HS-27A (cell line): ENCODE data around the gene KANSL3.

Source experiments
- DNase-seq: peaks from one replicate; pipeline ENCODE4 v3.0.0-alpha.2; 2012; ENCODE audit warnings: low read depth, missing footprints

KANSL3 gene

GRCh38 chr2:96604104-96604503, 34.0 kb downstream of the KANSL3 start:
- DNase-seq = no peak

- no peak for DNase-seq
Observed at GRCh38 chr2:96602330-96602823, 35.7 kb downstream of the KANSL3 start.

GRCh38 chr2:96601382-96602292, 36.5 kb downstream of the KANSL3 start:
- no peak for DNase-seq

GRCh38 chr2:96599941-96600340, 38.2 kb downstream of the KANSL3 start:
- DNase-seq = no peak

- no peak for DNase-seq
Observed at GRCh38 chr2:96596596-96596995, 41.5 kb downstream of the KANSL3 start.

GRCh38 chr2:96594691-96595152, 43.4 kb downstream of the KANSL3 start:
- DNase-seq = no peak

- no peak for DNase-seq
Observed at GRCh38 chr2:96594282-96594681, 43.8 kb downstream of the KANSL3 start.

GRCh38 chr2:96591494-96591893, 46.6 kb downstream of the KANSL3 start:
- DNase-seq = no peak

GRCh38 chr2:96591054-96591453, 47.1 kb downstream of the KANSL3 start:
- no peak for DNase-seq

- no peak for DNase-seq
Observed at GRCh38 chr2:96587843-96588242, 50.3 kb downstream of the KANSL3 start.

- DNase-seq = no peak
Observed at GRCh38 chr2:96584017-96584416, 54.1 kb downstream of the KANSL3 start.

- DNase-seq = no peak
Observed at GRCh38 chr2:96580771-96581170, 57.3 kb downstream of the KANSL3 start.

- no peak for DNase-seq
Observed at GRCh38 chr2:96579422-96579821, 58.7 kb downstream of the KANSL3 start.

GRCh38 chr2:96578731-96579130, 59.4 kb downstream of the KANSL3 start:
- no peak for DNase-seq

GRCh38 chr2:96577501-96577900, 60.6 kb downstream of the KANSL3 start:
- DNase-seq = no peak

GRCh38 chr2:96575785-96576456, 62.2 kb downstream of the KANSL3 start:
- DNase-seq = no peak

GRCh38 chr2:96574364-96574763, 63.7 kb downstream of the KANSL3 start:
- no peak for DNase-seq

- DNase-seq = no peak
Observed at GRCh38 chr2:96568094-96568493, 70.0 kb downstream of the KANSL3 start.

GRCh38 chr2:96565111-96565510, 73.0 kb downstream of the KANSL3 start:
- DNase-seq = no peak

GRCh38 chr2:96564563-96564962, 73.5 kb downstream of the KANSL3 start:
- no peak for DNase-seq

GRCh38 chr2:96564026-96564425, 74.1 kb downstream of the KANSL3 start:
- DNase-seq = no peak

GRCh38 chr2:96558485-96558884, 79.6 kb downstream of the KANSL3 start:
- DNase-seq = no peak

GRCh38 chr2:96558061-96558460, 80.1 kb downstream of the KANSL3 start:
- no peak for DNase-seq
